ENCODE measurements around the gene NAALADL2.

The NAALADL2 gene

DNA sequence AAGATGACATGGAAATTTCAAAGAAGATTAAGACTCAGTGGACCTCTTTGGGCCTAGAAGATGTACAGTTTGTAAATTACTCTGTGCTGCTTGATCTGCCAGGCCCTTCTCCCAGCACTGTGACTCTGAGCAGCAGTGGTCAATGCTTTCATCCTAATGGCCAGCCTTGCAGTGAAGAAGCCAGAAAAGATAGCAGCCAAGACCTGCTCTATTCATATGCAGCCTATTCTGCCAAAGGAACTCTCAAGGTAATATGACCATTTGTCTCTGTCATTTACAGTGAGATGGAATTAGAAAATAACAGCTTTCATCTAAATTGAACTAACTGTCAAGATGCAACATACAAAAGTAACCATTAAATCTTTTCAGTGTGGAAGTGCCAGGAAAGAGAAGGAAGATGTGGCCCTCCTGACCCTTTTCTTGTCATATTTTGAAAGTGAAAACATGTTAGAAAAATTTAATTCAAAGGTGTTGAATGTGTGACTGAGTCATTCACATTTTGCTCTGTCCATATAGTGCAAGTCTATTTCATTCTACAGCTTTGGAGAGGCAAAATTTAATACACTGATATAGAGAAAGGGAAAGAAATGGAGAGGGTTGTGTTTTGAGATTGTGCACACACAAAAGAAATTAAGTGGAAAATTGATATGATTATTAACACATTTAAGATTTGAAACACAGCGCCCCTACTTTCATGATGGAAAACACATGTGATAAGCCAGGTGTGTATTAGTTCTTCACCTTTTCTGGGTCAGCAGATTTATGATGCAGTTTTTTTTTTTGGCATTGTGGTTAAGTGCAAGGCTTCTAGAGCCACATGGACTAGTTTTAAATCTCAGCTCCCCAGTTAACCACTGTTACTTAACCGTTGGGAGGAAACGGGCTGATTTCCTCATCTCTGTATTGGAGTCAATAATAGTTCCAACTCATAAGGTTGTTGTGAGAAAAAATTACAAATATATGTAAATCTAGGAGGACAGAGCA is 375.1 kb downstream of the NAALADL2 start:
- TF ChIP-seq CREB1 (IDR thresholded peaks at IDR 0.05; ENCODE audit: low read depth) (no peak), EP300 (IDR thresholded peaks at IDR 0.05; ENCODE audit: borderline replicate concordance) (no peak), TCF12 (IDR thresholded peaks at IDR 0.05; ENCODE audit: low read depth) (no peak), NFIC (IDR thresholded peaks at IDR 0.05) (no peak), EGR1 (IDR thresholded peaks at IDR 0.05) (no peak), TEAD4 (IDR thresholded peaks at IDR 0.05) (no peak), TAF1 (IDR thresholded peaks at IDR 0.05; ENCODE audit: low read depth) (no peak), YY1 (IDR thresholded peaks at IDR 0.05; ENCODE audit: low read depth) (no peak), RAD21 (IDR thresholded peaks at IDR 0.05; ENCODE audit: low read depth) (no peak)
- TF ChIP-seq, protein P1, sequence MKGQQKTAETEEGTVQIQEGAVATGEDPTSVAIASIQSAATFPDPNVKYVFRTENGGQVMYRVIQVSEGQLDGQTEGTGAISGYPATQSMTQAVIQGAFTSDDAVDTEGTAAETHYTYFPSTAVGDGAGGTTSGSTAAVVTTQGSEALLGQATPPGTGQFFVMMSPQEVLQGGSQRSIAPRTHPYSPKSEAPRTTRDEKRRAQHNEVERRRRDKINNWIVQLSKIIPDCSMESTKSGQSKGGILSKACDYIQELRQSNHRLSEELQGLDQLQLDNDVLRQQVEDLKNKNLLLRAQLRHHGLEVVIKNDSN (IDR thresholded peaks at IDR 0.05): no peak
- TF ChIP-seq, protein P2, sequence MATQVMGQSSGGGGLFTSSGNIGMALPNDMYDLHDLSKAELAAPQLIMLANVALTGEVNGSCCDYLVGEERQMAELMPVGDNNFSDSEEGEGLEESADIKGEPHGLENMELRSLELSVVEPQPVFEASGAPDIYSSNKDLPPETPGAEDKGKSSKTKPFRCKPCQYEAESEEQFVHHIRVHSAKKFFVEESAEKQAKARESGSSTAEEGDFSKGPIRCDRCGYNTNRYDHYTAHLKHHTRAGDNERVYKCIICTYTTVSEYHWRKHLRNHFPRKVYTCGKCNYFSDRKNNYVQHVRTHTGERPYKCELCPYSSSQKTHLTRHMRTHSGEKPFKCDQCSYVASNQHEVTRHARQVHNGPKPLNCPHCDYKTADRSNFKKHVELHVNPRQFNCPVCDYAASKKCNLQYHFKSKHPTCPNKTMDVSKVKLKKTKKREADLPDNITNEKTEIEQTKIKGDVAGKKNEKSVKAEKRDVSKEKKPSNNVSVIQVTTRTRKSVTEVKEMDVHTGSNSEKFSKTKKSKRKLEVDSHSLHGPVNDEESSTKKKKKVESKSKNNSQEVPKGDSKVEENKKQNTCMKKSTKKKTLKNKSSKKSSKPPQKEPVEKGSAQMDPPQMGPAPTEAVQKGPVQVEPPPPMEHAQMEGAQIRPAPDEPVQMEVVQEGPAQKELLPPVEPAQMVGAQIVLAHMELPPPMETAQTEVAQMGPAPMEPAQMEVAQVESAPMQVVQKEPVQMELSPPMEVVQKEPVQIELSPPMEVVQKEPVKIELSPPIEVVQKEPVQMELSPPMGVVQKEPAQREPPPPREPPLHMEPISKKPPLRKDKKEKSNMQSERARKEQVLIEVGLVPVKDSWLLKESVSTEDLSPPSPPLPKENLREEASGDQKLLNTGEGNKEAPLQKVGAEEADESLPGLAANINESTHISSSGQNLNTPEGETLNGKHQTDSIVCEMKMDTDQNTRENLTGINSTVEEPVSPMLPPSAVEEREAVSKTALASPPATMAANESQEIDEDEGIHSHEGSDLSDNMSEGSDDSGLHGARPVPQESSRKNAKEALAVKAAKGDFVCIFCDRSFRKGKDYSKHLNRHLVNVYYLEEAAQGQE (IDR thresholded peaks at IDR 0.05; ENCODE audit: low read depth): no peak
- TF ChIP-seq, protein P3, sequence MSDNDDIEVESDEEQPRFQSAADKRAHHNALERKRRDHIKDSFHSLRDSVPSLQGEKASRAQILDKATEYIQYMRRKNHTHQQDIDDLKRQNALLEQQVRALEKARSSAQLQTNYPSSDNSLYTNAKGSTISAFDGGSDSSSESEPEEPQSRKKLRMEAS (IDR thresholded peaks at IDR 0.05): no peak

DNA sequence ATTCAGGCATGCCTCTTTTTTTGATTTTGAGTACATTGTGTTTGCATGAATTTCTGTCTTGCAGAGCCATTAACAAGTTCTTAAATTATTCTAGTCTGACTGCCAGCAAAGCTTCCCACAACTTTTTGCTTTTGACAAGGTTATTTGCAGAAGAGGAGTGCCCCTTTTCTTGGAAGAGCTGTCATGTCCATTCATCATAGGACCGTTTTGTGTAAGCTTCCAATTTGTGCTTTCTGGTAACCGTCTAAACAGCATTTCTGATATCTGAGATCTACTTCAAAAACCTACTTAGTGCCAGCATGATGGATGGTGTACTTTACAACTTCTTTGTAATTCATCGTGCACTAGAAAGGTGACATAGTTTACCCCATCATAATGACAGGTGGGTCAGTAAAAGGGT is 379.7 kb downstream of the NAALADL2 start:
- TF ChIP-seq NFIC (IDR thresholded peaks at IDR 0.05) (no peak), CEBPB (IDR thresholded peaks at IDR 0.05) (no peak), TAF1 (IDR thresholded peaks at IDR 0.05; ENCODE audit: low read depth) (no peak), EP300 (IDR thresholded peaks at IDR 0.05; ENCODE audit: borderline replicate concordance) (no peak), CREB1 (IDR thresholded peaks at IDR 0.05; ENCODE audit: low read depth) (no peak), EGR1 (IDR thresholded peaks at IDR 0.05) (no peak)
- TF ChIP-seq, protein P3 (IDR thresholded peaks at IDR 0.05): no peak
- TF ChIP-seq, protein P2 (IDR thresholded peaks at IDR 0.05; ENCODE audit: low read depth): no peak
- TF ChIP-seq, protein P1 (IDR thresholded peaks at IDR 0.05): no peak

DNA sequence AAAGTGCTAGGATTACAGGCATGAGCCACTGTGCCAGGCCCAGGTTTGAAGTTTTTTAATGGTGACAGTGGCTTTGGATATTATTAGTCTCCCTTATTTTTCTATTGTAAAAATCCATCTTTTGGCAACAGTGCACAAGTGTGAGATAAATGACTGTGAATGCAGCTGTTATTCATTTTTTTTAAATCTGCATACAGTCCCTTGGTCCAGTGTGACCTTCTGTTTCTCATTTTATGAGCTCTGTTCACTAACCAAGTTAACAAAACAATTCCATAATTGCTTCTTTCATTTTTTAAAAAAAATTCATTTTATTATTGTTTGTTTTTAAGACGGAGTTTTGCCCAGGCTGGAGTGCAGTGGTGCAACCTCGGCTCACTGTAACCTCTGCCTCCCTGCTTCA is 381.8 kb downstream of the NAALADL2 start:
- no peak for TF ChIP-seq EGR1 (IDR thresholded peaks at IDR 0.05)
- TF ChIP-seq TEAD4 (IDR thresholded peaks at IDR 0.05): no peak
- TF ChIP-seq YY1 (IDR thresholded peaks at IDR 0.05; ENCODE audit: low read depth): no peak
- TF ChIP-seq EP300 (IDR thresholded peaks at IDR 0.05; ENCODE audit: borderline replicate concordance): no peak
- no peak for TF ChIP-seq TCF12 (IDR thresholded peaks at IDR 0.05; ENCODE audit: low read depth)
- no peak for TF ChIP-seq CREB1 (IDR thresholded peaks at IDR 0.05; ENCODE audit: low read depth)
- no peak for TF ChIP-seq RAD21 (IDR thresholded peaks at IDR 0.05; ENCODE audit: low read depth)
- no peak for TF ChIP-seq CEBPB (IDR thresholded peaks at IDR 0.05)
- TF ChIP-seq, protein P1 (IDR thresholded peaks at IDR 0.05): no peak
- TF ChIP-seq FOXM1 (IDR thresholded peaks at IDR 0.05; ENCODE audit: borderline replicate concordance, low read depth): no peak
- TF ChIP-seq ZBTB7A (IDR thresholded peaks at IDR 0.05; ENCODE audit: low read depth): no peak
- no peak for TF ChIP-seq NFIC (IDR thresholded peaks at IDR 0.05)
- TF ChIP-seq, protein P2 (IDR thresholded peaks at IDR 0.05; ENCODE audit: low read depth): no peak
